ENCODE measurements around the gene FAXDC2. TPM values are rescaled to one million over a fixed set of nuclear protein-coding genes. Genes with fewer than 3 reads are reported as not detected.

FAXDC2 gene
- total and polyA plus RNA-seq, 2 of the 13 experiments (the other 11 are each of a cell fraction or from before 2014, with no cell fraction given) = 4.7 to 58.8 TPM

DNA sequence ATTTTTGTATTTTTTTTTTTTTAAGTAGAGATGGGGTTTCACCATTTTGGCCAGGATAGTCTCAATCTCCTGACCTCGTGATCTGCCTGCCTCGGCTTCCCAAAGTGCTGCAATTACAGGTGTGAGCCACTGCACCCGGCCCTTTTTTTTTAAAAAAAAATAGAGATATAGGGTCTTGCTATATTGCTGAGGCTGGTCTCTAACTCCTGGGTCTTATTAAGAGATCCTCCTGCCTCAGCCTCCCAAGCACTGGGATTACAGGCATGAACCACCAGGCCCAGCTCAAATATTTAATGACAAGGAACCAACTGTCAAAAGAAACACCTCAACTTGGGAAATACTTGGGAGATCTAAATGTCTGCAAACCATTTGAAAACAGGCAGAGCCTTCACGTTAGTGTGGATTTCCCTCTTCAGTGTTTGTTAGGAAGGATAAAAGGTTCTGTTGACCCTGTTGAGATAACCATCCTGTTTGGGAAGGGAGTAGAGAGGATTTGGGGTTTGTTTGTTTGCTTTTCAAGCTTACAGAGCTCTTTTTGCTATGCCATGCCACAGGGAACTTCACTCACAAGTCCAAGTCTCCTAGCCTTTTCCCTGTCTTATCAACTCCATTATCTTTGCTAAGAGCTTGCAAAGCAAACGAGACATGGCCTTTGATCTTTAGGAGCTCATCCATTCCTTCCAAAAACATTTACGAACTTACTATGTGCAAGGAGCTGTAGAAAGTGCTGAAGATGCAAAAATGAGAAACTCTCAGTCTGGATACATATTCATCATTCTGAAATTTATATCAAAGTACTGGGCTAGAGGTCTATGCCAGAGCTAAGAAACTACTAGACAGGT lies 7.5 kb downstream of the FAXDC2 start (continued):
- TF ChIP-seq, protein P1, sequence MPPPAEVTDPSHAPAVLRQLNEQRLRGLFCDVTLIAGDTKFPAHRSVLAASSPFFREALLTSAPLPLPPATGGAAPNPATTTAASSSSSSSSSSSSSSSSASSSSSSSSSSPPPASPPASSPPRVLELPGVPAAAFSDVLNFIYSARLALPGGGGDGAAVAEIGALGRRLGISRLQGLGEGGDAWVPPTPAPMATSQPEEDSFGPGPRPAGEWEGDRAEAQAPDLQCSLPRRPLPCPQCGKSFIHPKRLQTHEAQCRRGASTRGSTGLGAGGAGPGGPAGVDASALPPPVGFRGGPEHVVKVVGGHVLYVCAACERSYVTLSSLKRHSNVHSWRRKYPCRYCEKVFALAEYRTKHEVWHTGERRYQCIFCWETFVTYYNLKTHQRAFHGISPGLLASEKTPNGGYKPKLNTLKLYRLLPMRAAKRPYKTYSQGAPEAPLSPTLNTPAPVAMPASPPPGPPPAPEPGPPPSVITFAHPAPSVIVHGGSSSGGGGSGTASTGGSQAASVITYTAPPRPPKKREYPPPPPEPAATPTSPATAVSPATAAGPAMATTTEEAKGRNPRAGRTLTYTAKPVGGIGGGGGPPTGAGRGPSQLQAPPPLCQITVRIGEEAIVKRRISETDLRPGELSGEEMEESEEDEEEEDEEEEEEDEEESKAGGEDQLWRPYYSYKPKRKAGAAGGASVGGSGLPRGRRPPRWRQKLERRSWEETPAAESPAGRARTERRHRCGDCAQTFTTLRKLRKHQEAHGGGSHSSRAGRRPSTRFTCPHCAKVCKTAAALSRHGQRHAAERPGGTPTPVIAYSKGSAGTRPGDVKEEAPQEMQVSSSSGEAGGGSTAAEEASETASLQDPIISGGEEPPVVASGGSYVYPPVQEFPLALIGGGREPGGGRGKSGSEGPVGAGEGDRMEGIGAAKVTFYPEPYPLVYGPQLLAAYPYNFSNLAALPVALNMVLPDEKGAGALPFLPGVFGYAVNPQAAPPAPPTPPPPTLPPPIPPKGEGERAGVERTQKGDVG (CRISPR knock-in tag; IDR thresholded peaks at IDR 0.05; ENCODE audit: borderline replicate concordance) = no peak
- TF ChIP-seq, protein P2, sequence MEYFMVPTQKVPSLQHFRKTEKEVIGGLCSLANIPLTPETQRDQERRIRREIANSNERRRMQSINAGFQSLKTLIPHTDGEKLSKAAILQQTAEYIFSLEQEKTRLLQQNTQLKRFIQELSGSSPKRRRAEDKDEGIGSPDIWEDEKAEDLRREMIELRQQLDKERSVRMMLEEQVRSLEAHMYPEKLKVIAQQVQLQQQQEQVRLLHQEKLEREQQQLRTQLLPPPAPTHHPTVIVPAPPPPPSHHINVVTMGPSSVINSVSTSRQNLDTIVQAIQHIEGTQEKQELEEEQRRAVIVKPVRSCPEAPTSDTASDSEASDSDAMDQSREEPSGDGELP (IDR thresholded peaks at IDR 0.05; ENCODE audit: borderline replicate concordance, low read depth) = peak; percentile 10; the same call in 1 of the 2 replicates
- TF ChIP-seq ZNF841 (CRISPR knock-in tag; IDR thresholded peaks at IDR 0.05; ENCODE audit: borderline replicate concordance) (no peak), KDM4B (CRISPR knock-in tag; IDR thresholded peaks at IDR 0.05) (peak; percentile 63; the same call in 1 of the 2 replicates), ZNF354B (CRISPR knock-in tag; IDR thresholded peaks at IDR 0.05) (no peak), RAD21 (CRISPR knock-in tag; IDR thresholded peaks at IDR 0.05) (no peak), ISX (CRISPR knock-in tag; conservative IDR thresholded peaks at IDR 0.05) (no peak), MYC (CRISPR knock-in tag; IDR thresholded peaks at IDR 0.05; ENCODE audit: borderline replicate concordance) (no peak), SP140L (CRISPR knock-in tag; IDR thresholded peaks at IDR 0.05; ENCODE audit: borderline replicate concordance) (no peak), ZNF776 (CRISPR knock-in tag; IDR thresholded peaks at IDR 0.05) (no peak), HOXD1 (CRISPR knock-in tag; IDR thresholded peaks at IDR 0.05) (no peak), MTA1 (CRISPR knock-in tag; IDR thresholded peaks at IDR 0.05; ENCODE audit: borderline replicate concordance) (no peak), ATF1 (CRISPR knock-in tag; IDR thresholded peaks at IDR 0.05) (peak; percentile 52), NFIC (IDR thresholded peaks at IDR 0.05; ENCODE audit: low read length) (peak; percentile 88; the same call in 1 of the 2 replicates), ZBTB20 (CRISPR knock-in tag; IDR thresholded peaks at IDR 0.05; ENCODE audit: borderline replicate concordance, low read depth) (peak; percentile 61; the same call in 1 of the 2 replicates), ZNF501 (CRISPR knock-in tag; IDR thresholded peaks at IDR 0.05) (no peak), GATAD1 (CRISPR knock-in tag; IDR thresholded peaks at IDR 0.05) (0 out of 2 replicates have a peak, but pooled peaks have one; percentile 11), HNRNPL (IDR thresholded peaks at IDR 0.05; ENCODE audit: low read depth, low read length) (no peak), ZNF282 (IDR thresholded peaks at IDR 0.05; ENCODE audit: partially characterized antibody) (no peak), ZNF790 (CRISPR knock-in tag; IDR thresholded peaks at IDR 0.05; ENCODE audit: borderline replicate concordance) (no peak), ETV6 (CRISPR knock-in tag; conservative IDR thresholded peaks at IDR 0.05) (0 out of 2 replicates have a peak, but pooled peaks have one; percentile 49), ZNF557 (CRISPR knock-in tag; IDR thresholded peaks at IDR 0.05) (no peak), GZF1 (CRISPR knock-in tag; IDR thresholded peaks at IDR 0.05) (no peak), ZNF225 (CRISPR knock-in tag; IDR thresholded peaks at IDR 0.05) (no peak), TCF12 (IDR thresholded peaks at IDR 0.05) (no peak), TCF12 (CRISPR knock-in tag; IDR thresholded peaks at IDR 0.05) (peak; percentile 92), YEATS2 (CRISPR knock-in tag; IDR thresholded peaks at IDR 0.05; ENCODE audit: borderline replicate concordance) (no peak)
- TF ChIP-seq, protein P3, sequence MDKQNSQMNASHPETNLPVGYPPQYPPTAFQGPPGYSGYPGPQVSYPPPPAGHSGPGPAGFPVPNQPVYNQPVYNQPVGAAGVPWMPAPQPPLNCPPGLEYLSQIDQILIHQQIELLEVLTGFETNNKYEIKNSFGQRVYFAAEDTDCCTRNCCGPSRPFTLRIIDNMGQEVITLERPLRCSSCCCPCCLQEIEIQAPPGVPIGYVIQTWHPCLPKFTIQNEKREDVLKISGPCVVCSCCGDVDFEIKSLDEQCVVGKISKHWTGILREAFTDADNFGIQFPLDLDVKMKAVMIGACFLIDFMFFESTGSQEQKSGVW (CRISPR knock-in tag; IDR thresholded peaks at IDR 0.05; ENCODE audit: borderline replicate concordance) = no peak

All from HepG2 (cell line).